ENCODE data around the gene PCNX3.

The PCNX3 gene

DNA sequence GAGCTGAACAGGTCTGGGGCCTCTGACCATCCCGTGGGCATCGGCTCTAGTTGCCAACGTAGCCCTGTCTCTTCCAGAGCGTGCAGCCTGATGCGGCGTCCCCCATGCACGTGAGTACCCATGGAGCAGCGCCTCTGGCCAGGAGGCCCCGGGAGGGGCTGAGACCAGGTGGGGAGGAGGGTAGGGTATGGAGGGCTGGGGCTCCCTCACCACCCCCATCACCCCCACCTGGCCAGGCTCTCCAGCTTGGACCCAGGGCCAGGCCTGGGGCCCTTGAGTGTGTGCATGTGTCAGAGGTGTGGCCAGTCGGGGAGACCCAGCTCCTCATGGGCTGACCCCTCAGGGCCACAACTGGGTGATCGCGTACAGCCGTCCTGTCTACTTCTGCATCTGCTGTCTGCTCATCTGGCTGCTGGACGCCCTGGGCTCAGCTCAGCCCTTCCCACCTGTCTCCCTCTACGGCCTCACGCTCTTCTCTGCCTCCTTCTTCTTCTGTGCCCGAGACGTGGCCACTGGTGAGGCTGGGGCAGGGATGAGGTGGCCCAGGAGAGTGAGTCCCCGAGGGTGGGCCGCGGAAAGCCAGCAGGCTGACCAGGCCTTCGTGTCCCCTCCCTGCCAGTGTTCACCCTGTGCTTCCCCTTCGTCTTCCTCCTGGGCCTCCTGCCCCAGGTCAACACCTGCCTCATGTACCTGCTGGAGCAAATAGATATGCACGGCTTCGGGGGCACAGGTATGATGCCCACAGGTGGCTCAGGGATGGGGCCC is 8.5 kb downstream of the PCNX3 start:
- no peak overlapping the region for H3K27ac ChIP-seq (ENCODE audit: low read depth, low read length)
- H3K36me3 ChIP-seq (ENCODE audit: control insufficient read depth, insufficient read depth, low read length), result peaks cover 95% of the 10 kb centered on the region
- H3K4me3 ChIP-seq (ENCODE audit: low read depth, low read length), result no peak overlapping the region
- H3K9ac ChIP-seq (ENCODE audit: low read length), result no peak overlapping the region
- no peaks in the 10 kb centered on the region for H3K27me3 ChIP-seq (ENCODE audit: control insufficient read depth, insufficient read depth, low read length)
- no peaks in the 10 kb centered on the region for H3K9me3 ChIP-seq (ENCODE audit: control insufficient read depth, insufficient read depth, low read depth, low read length)
- no peaks in the 10 kb centered on the region for H3K4me1 ChIP-seq (ENCODE audit: control insufficient read depth, insufficient read depth, low read length)

DNA sequence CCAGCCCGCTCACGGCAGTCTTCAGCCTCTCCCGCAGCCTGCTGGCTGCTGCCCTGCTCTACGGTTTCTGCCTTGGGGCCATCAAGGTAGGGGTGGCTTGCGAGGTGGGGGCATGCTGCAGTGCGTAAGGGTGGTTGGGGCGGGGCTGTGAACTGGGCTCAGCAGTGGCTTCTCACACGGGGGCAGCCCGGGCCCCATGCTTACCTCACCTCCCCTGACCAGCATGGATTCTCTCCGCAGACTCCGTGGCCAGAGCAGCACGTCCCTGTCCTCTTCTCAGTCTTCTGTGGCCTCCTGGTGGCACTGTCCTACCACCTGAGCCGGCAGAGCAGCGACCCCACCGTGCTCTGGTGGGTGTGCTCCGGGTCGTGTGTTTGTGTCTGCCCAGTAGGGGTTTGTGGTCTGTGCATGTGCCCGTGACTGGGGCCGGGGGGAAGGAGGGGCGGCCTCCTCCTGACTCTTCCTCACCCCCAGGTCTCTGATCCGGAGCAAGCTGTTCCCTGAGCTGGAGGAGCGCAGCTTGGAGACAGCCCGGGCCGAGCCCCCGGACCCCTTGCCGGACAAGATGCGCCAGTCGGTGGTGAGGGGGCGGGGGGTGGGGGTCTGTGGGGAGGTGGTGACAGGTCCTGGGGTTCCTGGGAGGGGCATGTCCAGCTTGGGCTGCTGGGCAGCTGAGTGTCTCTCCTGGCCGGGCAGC is 9.5 kb downstream of the PCNX3 start:
- H3K27ac ChIP-seq (ENCODE audit: low read depth, low read length), result no peak overlapping the region
- H3K9ac ChIP-seq (ENCODE audit: low read length), result no peak overlapping the region
- no peak overlapping the region for H3K4me3 ChIP-seq (ENCODE audit: low read depth, low read length)
- no peaks in the 10 kb centered on the region for H3K9me3 ChIP-seq (ENCODE audit: control insufficient read depth, insufficient read depth, low read depth, low read length)
- H3K36me3 ChIP-seq (ENCODE audit: control insufficient read depth, insufficient read depth, low read length), result peaks cover 95% of the 10 kb centered on the region
- no peaks in the 10 kb centered on the region for H3K27me3 ChIP-seq (ENCODE audit: control insufficient read depth, insufficient read depth, low read length)
- H3K4me1 ChIP-seq (ENCODE audit: control insufficient read depth, insufficient read depth, low read length), result no peaks in the 10 kb centered on the region

DNA sequence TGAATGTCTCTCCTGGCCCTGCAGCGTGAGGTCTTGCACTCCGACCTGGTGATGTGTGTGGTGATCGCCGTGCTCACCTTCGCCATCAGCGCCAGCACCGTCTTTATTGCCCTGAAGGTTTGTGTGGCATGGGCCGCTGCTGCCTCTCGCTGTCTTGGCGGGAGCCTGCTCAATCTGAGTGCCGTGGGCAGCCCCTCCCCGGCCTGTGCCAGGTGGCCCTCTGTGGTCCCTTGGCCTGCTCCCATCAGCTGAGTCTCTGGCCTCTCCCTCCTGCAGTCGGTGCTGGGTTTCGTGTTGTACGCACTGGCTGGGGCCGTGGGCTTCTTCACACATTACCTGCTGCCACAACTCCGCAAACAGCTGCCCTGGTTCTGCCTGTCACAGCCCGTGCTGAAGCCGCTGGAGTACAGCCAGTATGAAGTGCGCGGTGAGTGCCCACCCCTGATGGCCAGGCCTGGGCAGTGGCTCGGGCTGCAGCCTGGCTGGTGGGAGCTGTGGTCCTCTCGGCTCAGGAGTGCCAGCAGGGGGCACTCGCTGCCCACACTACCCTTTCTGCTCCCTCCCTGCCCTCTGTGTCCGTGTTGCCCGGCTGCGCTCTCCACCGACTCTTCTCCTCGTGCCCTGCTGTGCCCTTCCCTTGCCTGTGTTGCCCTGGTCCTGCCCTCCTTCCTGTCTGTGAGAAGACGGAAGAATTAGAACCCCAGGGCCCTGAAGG is 10.2 kb downstream of the PCNX3 start:
- no peak overlapping the region for H3K9ac ChIP-seq (ENCODE audit: low read length)
- peaks cover 95% of the 10 kb centered on the region for H3K36me3 ChIP-seq (ENCODE audit: control insufficient read depth, insufficient read depth, low read length)
- H3K27ac ChIP-seq (ENCODE audit: low read depth, low read length), result no peak overlapping the region
- H3K4me3 ChIP-seq (ENCODE audit: low read depth, low read length), result no peak overlapping the region
- H3K27me3 ChIP-seq (ENCODE audit: control insufficient read depth, insufficient read depth, low read length), result no peaks in the 10 kb centered on the region
- H3K9me3 ChIP-seq (ENCODE audit: control insufficient read depth, insufficient read depth, low read depth, low read length), result no peaks in the 10 kb centered on the region
- no peaks in the 10 kb centered on the region for H3K4me1 ChIP-seq (ENCODE audit: control insufficient read depth, insufficient read depth, low read length)

DNA sequence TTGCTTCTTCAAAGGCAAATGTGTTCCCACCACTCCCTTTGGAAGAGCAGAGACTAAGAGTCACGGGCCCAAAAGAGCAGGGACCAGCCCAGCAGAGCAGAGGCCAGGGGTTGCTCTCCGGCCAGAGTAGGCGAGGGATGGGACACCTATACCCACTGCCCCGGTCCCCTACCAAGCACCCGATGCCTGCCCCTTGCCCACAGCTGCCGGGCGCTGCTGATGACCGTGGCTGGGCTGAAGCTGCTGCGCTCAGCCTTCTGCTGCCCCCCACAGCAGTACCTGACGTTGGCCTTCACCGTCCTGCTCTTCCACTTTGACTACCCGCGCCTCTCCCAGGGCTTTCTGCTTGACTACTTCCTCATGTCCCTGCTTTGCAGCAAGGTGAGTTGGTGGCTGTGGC is 11.6 kb downstream of the PCNX3 start:
- Histone ChIP-seq H3K27ac (ENCODE audit: low read depth, low read length) (no peak overlapping the region), H3K36me3 (ENCODE audit: control insufficient read depth, insufficient read depth, low read length) (peaks cover 91% of the 10 kb centered on the region)

DNA sequence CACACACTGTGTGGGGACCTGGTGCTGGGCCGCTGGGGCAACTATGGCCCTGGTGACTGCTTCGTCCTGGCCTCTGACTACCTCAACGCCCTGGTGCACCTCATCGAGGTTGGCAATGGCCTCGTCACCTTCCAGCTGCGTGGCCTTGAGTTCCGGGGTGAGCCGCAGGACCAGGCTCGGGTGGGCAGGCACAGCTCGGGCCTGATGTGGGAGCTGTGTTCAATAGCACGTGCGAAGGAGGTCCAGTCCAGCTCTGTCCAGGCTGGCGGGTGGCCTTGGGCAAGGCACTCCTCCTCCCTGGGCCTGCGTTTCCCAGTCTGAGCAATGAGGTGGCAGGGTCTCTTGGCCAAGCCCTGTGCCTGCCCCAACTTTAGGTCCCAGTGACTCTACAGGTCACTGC is 14.0 kb downstream of the PCNX3 start:
- Histone ChIP-seq H3K27ac (ENCODE audit: low read depth, low read length) (no peak overlapping the region), H3K27me3 (ENCODE audit: control insufficient read depth, insufficient read depth, low read length) (no peaks in the 10 kb centered on the region), H3K4me3 (ENCODE audit: low read depth, low read length) (no peak overlapping the region), H3K9me3 (ENCODE audit: control insufficient read depth, insufficient read depth, low read depth, low read length) (no peaks in the 10 kb centered on the region), H3K4me1 (ENCODE audit: control insufficient read depth, insufficient read depth, low read length) (no peaks in the 10 kb centered on the region), H3K9ac (ENCODE audit: low read length) (no peak overlapping the region), H3K36me3 (ENCODE audit: control insufficient read depth, insufficient read depth, low read length) (peaks cover 94% of the 10 kb centered on the region)

More for the DNA sequence above, 11.6 kb downstream of the PCNX3 start:
- Histone ChIP-seq H3K9ac (ENCODE audit: low read length) (no peak overlapping the region), H3K4me1 (ENCODE audit: control insufficient read depth, insufficient read depth, low read length) (no peaks in the 10 kb centered on the region), H3K4me3 (ENCODE audit: low read depth, low read length) (no peak overlapping the region), H3K9me3 (ENCODE audit: control insufficient read depth, insufficient read depth, low read depth, low read length) (no peaks in the 10 kb centered on the region), H3K27me3 (ENCODE audit: control insufficient read depth, insufficient read depth, low read length) (no peaks in the 10 kb centered on the region)

DNA sequence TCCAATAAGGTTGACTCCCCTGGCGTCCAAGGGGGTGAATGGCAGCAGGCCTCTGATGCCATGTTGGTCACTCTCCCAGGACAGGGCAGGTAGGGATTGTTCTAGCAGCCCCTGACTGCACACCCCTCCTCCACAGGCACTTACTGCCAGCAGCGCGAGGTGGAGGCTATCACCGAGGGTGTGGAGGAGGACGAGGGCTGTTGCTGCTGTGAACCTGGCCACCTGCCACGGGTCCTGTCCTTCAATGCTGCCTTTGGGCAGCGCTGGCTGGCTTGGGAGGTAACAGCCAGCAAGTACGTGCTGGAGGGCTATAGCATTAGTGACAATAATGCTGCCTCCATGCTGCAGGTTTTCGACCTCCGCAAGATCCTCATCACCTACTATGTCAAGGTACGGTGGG is 14.6 kb downstream of the PCNX3 start:
- Histone ChIP-seq H3K9ac (ENCODE audit: low read length) (no peak overlapping the region), H3K4me3 (ENCODE audit: low read depth, low read length) (no peak overlapping the region), H3K27ac (ENCODE audit: low read depth, low read length) (no peak overlapping the region), H3K4me1 (ENCODE audit: control insufficient read depth, insufficient read depth, low read length) (no peaks in the 10 kb centered on the region), H3K9me3 (ENCODE audit: control insufficient read depth, insufficient read depth, low read depth, low read length) (no peaks in the 10 kb centered on the region), H3K36me3 (ENCODE audit: control insufficient read depth, insufficient read depth, low read length) (peaks cover 94% of the 10 kb centered on the region), H3K27me3 (ENCODE audit: control insufficient read depth, insufficient read depth, low read length) (no peaks in the 10 kb centered on the region)

DNA sequence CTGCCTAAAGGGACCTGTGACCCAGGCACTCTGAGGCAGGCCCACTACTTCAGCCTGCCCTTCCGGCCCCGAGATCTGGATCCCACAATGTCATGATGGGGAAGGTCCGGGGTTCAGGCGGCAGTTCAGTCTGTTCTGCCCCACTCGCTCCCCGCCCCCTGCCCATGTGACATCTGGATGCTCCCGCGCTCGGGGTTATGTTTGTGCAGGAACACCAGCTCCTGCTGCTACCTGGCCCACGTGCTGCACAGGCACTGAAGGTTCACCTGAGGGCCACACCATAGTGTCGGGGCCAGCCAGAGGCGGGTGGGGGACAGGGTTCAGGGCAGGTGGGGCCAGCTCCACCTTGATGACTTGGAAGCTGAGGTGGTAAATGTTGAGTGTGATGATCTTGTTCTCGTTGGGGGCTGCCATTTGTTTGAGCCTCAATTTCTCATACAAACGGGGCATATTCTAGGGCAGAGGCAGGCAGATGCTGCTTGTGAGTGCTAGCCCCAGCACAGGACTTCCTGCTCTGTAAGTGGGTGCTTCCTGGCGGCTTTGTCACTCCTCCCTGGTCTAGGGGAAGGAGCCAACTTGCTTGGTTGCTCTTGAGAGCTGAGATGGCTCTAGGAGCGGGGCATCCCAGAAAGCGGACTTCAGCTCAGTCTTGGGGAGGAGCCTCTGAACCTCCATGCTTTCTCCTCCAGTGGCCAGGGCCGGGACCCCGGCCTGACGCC is 18.0 kb downstream of the PCNX3 start:
- Histone ChIP-seq H3K36me3 (ENCODE audit: control insufficient read depth, insufficient read depth, low read length) (peaks cover 80% of the 10 kb centered on the region), H3K9ac (ENCODE audit: low read length) (no peak overlapping the region)

DNA sequence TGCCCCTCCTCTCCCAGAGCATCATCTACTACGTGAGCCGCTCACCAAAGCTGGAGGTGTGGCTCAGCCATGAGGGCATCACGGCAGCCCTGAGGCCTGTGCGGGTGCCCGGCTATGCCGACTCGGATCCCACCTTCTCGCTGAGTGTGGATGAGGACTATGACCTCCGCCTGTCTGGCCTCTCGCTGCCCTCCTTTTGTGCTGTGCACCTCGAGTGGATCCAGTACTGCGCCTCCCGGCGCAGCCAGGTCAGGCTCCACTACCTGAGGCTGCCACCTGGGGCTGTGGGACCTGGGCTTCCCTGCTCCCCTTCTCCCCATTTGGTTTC is 18.5 kb downstream of the PCNX3 start:
- no peak overlapping the region for H3K9ac ChIP-seq (ENCODE audit: low read length)
- H3K4me1 ChIP-seq (ENCODE audit: control insufficient read depth, insufficient read depth, low read length), result peaks cover 8% of the 10 kb centered on the region
- H3K27ac ChIP-seq (ENCODE audit: low read depth, low read length), result no peak overlapping the region
- peaks cover 75% of the 10 kb centered on the region for H3K36me3 ChIP-seq (ENCODE audit: control insufficient read depth, insufficient read depth, low read length)
- no peaks in the 10 kb centered on the region for H3K27me3 ChIP-seq (ENCODE audit: control insufficient read depth, insufficient read depth, low read length)
- H3K4me3 ChIP-seq (ENCODE audit: low read depth, low read length), result no peak overlapping the region
- no peaks in the 10 kb centered on the region for H3K9me3 ChIP-seq (ENCODE audit: control insufficient read depth, insufficient read depth, low read depth, low read length)

More for the DNA sequence above, 18.0 kb downstream of the PCNX3 start:
- no peak overlapping the region for H3K4me3 ChIP-seq (ENCODE audit: low read depth, low read length)
- H3K9me3 ChIP-seq (ENCODE audit: control insufficient read depth, insufficient read depth, low read depth, low read length), result no peaks in the 10 kb centered on the region
- no peaks in the 10 kb centered on the region for H3K27me3 ChIP-seq (ENCODE audit: control insufficient read depth, insufficient read depth, low read length)
- no peak overlapping the region for H3K27ac ChIP-seq (ENCODE audit: low read depth, low read length)
- H3K4me1 ChIP-seq (ENCODE audit: control insufficient read depth, insufficient read depth, low read length), result peaks cover 5% of the 10 kb centered on the region

DNA sequence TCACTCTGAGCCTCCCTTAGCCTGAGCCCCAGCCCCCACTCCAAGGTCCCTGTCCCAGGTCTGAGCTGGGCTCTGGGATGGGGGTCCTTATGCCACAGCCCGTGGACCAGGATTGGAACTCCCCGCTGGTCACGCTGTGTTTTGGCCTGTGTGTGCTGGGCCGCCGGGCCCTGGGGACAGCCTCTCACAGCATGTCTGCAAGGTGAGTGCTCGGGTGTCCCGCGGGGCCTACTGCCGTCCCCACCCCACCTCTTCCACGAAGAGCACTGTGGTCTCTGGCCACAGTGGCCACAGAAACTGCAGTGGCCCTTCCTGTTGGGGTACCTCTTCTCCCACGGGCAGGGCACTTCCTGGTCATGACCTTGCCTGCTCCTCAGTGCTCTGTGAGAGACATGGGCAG is 18.9 kb downstream of the PCNX3 start:
- Histone ChIP-seq H3K27me3 (ENCODE audit: control insufficient read depth, insufficient read depth, low read length) (no peaks in the 10 kb centered on the region), H3K4me1 (ENCODE audit: control insufficient read depth, insufficient read depth, low read length) (peaks cover 8% of the 10 kb centered on the region), H3K4me3 (ENCODE audit: low read depth, low read length) (no peak overlapping the region), H3K9me3 (ENCODE audit: control insufficient read depth, insufficient read depth, low read depth, low read length) (no peaks in the 10 kb centered on the region), H3K36me3 (ENCODE audit: control insufficient read depth, insufficient read depth, low read length) (peaks cover 71% of the 10 kb centered on the region), H3K27ac (ENCODE audit: low read depth, low read length) (no peak overlapping the region), H3K9ac (ENCODE audit: low read length) (no peak overlapping the region)

DNA sequence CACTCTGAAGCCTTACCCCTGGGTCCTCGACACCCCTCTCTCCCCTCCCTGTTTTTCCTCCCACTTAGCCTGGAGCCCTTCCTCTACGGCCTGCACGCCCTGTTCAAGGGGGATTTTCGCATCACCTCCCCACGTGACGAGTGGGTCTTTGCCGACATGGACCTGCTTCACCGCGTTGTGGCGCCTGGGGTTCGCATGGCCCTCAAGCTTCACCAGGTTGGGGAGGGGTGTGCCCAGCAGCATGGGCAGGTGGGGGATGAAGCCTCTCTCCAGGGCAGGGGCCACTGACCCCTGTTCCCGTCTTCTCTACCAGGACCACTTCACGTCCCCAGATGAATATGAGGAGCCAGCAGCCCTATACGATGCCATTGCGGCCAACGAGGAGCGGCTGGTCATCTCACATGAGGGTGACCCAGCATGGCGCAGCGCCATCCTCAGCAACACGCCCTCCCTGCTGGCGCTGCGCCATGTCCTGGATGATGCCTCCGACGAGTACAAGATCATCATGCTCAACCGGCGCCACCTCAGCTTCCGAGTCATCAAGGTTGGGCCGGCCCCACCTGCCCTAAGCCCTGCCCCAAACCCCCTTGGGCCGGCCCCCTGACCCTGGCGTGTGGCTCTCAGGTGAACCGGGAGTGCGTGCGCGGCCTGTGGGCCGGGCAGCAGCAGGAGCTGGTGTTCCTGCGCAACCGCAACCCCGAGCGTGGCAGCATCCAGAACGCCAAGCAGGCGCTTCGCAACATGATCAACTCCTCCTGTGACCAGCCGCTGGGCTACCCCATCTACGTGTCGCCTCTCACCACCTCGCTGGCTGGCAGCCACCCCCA is 19.5 kb downstream of the PCNX3 start:
- Histone ChIP-seq H3K4me3 (ENCODE audit: low read depth, low read length) (no peak overlapping the region), H3K9ac (ENCODE audit: low read length) (no peak overlapping the region), H3K27ac (ENCODE audit: low read depth, low read length) (no peak overlapping the region), H3K27me3 (ENCODE audit: control insufficient read depth, insufficient read depth, low read length) (no peaks in the 10 kb centered on the region), H3K36me3 (ENCODE audit: control insufficient read depth, insufficient read depth, low read length) (peaks cover 65% of the 10 kb centered on the region), H3K9me3 (ENCODE audit: control insufficient read depth, insufficient read depth, low read depth, low read length) (no peaks in the 10 kb centered on the region), H3K4me1 (ENCODE audit: control insufficient read depth, insufficient read depth, low read length) (peaks cover 8% of the 10 kb centered on the region)

Measured in HUES6 (cell line).